SK-N-MC (cell line): ENCODE data around the gene TAS2R60.

Experiments used
- DNase-seq: peaks from one replicate; pipeline ENCODE4 v3.0.0-alpha.2; 2011; ENCODE audit warnings: low read depth, low spot score
- H3K27ac ChIP-seq: fragments of 200-600 bp; sonication (generic); 2 replicates; pipeline ENCODE4 v1.5.1; 2016; ENCODE audit warnings: mixed run types
- H3K36me3 ChIP-seq: fragments of 200-600 bp; sonication (generic); 2 replicates; pipeline ENCODE4 v1.6.1; 2017; ENCODE audit warnings: antibody characterized with exemption, low read length, mixed read lengths; ENCODE audit not compliant: insufficient read depth
- H3K4me3 ChIP-seq: fragments of 200-600 bp; sonication (generic); 2 replicates; pipeline ENCODE4 v1.5.1; 2016
- H3K9ac ChIP-seq: fragments of 200-600 bp; sonication (generic); 2 replicates; pipeline ENCODE4 v1.8.0; 2017; ENCODE audit warnings: mixed run types, mixed read lengths; ENCODE audit not compliant: insufficient read length
- H3K9me3 ChIP-seq: fragments of 200-600 bp; sonication (generic); 2 replicates; pipeline ENCODE4 v1.6.1; 2017; ENCODE audit warnings: low read depth, mild to moderate bottlenecking, antibody characterized with exemption, low read length, moderate library complexity, mixed read lengths
- EZH2 ChIP-seq: fragments of 200-600 bp; sonication (generic); IDR thresholded peaks from one replicate; pipeline ENCODE4 v1.6.1; 2017; ENCODE audit warnings: antibody characterized with exemption
- FOXP2 ChIP-seq: optimal IDR thresholded peaks from 2 replicates; pipeline ENCODE3; 2011; ENCODE audit warnings: mild to moderate bottlenecking, moderate library complexity; ENCODE audit not compliant: insufficient read depth; ENCODE audit errors: extremely low read length, control extremely low read depth
- POLR2AphosphoS5 ChIP-seq: IDR thresholded peaks from 2 replicates; pipeline ENCODE4 v1.6.1; 2012; ENCODE audit warnings: mild to moderate bottlenecking, low read depth, low read length, borderline replicate concordance

The TAS2R60 gene

DNA sequence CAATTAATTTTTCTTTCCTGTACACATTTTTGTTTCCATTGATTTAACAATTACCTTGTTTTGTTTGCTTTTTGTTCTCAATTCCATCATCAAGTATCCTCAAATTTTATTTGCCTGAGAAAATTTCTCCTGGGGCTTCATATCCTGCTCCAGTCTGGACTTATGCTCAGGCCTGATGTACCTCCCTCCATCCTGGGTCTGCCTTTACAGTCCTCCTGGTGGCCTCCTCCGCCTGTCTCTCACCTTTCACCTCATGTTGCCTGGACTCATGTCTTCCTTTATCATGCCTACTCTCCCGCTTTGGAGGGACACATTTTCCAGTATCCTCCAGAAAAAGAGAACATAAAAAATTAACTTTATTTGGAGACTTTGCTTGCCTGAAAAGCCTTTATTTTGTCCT lies 12.1 kb upstream of the TAS2R60 start:
- no peak for TF ChIP-seq FOXP2
- TF ChIP-seq EZH2: no peak
- no peak for TF ChIP-seq POLR2AphosphoS5
- H3K9me3 ChIP-seq: no peaks in the 10 kb centered on the region
- no peak for DNase-seq

DNA sequence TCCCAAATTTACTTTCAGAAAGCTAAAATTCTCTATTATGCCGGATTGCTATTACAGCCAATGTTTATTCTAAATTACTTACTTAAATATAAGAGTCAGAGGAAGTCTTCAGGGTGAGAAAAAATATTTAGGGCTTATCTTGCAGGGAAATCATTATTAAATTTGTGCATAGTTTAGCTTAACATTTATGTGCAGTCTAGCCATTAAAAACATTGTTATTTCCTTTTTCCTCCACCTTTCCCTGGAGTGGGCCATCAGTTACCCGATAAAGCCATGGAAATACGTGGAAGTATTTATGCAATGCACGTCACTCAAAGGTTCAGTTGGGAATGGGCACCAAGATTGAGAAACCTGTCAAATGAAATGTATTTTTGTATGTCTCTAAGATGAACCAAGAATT lies 9.5 kb upstream of the TAS2R60 start:
- TF ChIP-seq FOXP2 (no peak), POLR2AphosphoS5 (no peak), EZH2 (no peak)
- no peaks in the 10 kb centered on the region for H3K36me3 ChIP-seq
- no peak overlapping the region for H3K9ac ChIP-seq
- no peak overlapping the region for H3K4me3 ChIP-seq
- peak overlapping the region; percentile 6; the same call in 1 of the 2 replicates for H3K27ac ChIP-seq
- no peaks in the 10 kb centered on the region for H3K9me3 ChIP-seq
- no peak for DNase-seq

More for the DNA sequence above, 12.1 kb upstream of the TAS2R60 start:
- Histone ChIP-seq H3K9ac (no peak overlapping the region), H3K27ac (no peak overlapping the region), H3K4me3 (no peak overlapping the region), H3K36me3 (no peaks in the 10 kb centered on the region)

DNA sequence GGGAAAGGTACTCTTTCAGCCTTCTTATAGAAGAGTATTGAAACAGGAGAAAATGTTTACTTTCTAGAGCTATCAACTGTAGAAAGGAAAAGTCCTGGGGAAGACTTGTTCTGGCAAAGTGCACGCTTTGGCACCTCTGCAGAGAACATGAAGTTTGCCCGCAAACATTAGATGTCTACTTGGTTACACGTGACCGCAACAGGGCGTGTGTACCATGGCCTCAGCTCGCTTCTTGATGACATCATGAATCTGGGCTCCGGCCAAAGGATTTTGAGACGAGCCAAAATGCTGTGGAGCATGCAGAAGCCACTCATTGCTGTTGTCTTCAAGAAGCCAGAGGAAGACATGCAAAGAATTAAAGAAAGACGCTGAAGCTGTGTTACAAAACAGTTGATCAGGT lies 8.6 kb upstream of the TAS2R60 start:
- H3K36me3 ChIP-seq: no peaks in the 10 kb centered on the region
- no peaks in the 10 kb centered on the region for H3K9me3 ChIP-seq
- no peak overlapping the region for H3K27ac ChIP-seq
- no peak overlapping the region for H3K9ac ChIP-seq
- TF ChIP-seq POLR2AphosphoS5: no peak
- TF ChIP-seq EZH2: no peak
- TF ChIP-seq FOXP2: no peak
- no peak overlapping the region for H3K4me3 ChIP-seq
- no peak for DNase-seq

GRCh38 chr7:143435266-143435665 lies 8.0 kb upstream of the TAS2R60 start:
- H3K9me3 ChIP-seq: no peaks in the 10 kb centered on the region
- no peak overlapping the region for H3K9ac ChIP-seq
- no peaks in the 10 kb centered on the region for H3K36me3 ChIP-seq
- no peak overlapping the region for H3K27ac ChIP-seq
- TF ChIP-seq EZH2 (no peak), POLR2AphosphoS5 (no peak), FOXP2 (no peak)
- H3K4me3 ChIP-seq: no peak overlapping the region
- no peak for DNase-seq

DNA sequence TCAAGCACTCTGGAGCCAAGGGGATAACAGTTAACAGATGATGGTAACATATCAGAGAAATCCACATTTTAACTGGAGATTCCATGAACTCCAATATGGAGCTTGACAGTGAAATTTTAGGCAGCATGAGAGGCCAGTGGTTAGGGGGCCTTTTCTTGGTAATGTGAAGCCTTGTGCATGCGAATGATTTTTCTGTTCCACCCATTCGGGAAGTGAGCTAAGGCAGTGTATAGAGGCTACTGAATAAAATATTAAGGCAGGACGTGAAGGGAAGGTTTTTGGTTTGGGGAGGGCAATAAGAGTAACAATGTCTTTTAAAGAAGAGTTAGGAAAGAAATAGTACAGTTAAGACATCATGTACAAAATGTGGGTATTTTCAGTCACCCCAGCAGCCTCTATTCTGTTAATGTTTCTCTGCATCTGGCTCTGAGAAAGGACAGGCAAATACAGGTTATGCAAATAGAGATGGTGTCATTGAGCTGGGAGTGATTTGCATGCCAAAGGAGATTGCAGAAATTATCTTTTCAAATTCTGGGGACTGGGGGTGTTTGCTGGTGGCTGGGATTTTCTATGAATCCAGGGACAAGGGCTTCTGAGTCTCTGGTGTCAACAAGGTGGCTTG lies 6.8 kb upstream of the TAS2R60 start:
- Histone ChIP-seq H3K9ac (no peak overlapping the region), H3K27ac (no peak overlapping the region), H3K4me3 (no peak overlapping the region), H3K36me3 (no peaks in the 10 kb centered on the region), H3K9me3 (no peaks in the 10 kb centered on the region)
- TF ChIP-seq FOXP2 (no peak), EZH2 (no peak), POLR2AphosphoS5 (no peak)
- DNase-seq: no peak

GRCh38 chr7:143437578-143437977 lies 5.7 kb upstream of the TAS2R60 start:
- DNase-seq: no peak
- TF ChIP-seq POLR2AphosphoS5: no peak
- no peak for TF ChIP-seq FOXP2
- no peak for TF ChIP-seq EZH2
- Histone ChIP-seq H3K36me3 (no peaks in the 10 kb centered on the region), H3K9me3 (no peaks in the 10 kb centered on the region), H3K27ac (no peak overlapping the region), H3K4me3 (no peak overlapping the region), H3K9ac (no peak overlapping the region)

- no peak for TF ChIP-seq EZH2
- TF ChIP-seq FOXP2: no peak
- TF ChIP-seq POLR2AphosphoS5: no peak
- H3K9me3 ChIP-seq: no peaks in the 10 kb centered on the region
- no peaks in the 10 kb centered on the region for H3K36me3 ChIP-seq
- H3K9ac ChIP-seq: no peak overlapping the region
- no peak for DNase-seq
- no peak overlapping the region for H3K4me3 ChIP-seq
- no peak overlapping the region for H3K27ac ChIP-seq
Measured at GRCh38 chr7:143439866-143440265, 3.4 kb upstream of the TAS2R60 start.

- no peak for DNase-seq
- H3K27ac ChIP-seq: no peak overlapping the region
- TF ChIP-seq POLR2AphosphoS5: no peak
- TF ChIP-seq EZH2: no peak
- no peak for TF ChIP-seq FOXP2
- no peaks in the 10 kb centered on the region for H3K9me3 ChIP-seq
- H3K9ac ChIP-seq: no peak overlapping the region
- no peaks in the 10 kb centered on the region for H3K36me3 ChIP-seq
- no peak overlapping the region for H3K4me3 ChIP-seq
Measured at GRCh38 chr7:143444063-143444782, 970 bp downstream of the TAS2R60 start.
